Measurements from ENCODE around the gene SLC38A5. TPM values are rescaled to one million over a fixed set of nuclear protein-coding genes. Genes with fewer than 3 reads are reported as not detected.

SLC38A5 gene
- total and polyA plus RNA-seq, 2 of the 13 experiments (the other 11 are each of a cell fraction or from before 2014, with no cell fraction given): 46.1 to 73.4 TPM

DNA sequence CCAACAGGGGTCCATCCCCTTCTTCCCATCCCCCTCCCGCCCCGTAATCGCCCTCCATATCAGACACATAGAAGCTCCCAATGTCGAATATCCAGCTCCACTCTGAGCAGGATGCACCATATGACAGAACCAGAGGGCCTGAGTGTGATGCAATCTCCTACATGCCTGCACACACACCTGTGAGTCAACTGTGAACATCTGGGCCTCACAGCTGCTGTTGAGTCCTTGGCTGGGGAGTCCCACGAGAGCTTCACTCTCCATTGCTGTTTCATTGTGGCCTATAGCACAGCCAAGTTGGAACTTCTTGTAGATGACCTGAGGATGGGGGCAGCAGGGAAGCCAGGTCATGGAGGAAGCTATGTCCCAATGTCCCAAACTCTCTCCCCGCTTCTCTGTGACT, 8.2 kb downstream of the SLC38A5 start:
- ChIA-PET POLR2A (interaction anchor here (1.4 kb wide), 1 partner anchor 9 kb away, joined by 3 read pairs; the partner anchor contains the start of gene SLC38A5), CTCF (ENCODE audit: low intra/inter-chr PET ratio, low total read pairs) (no interaction called here)
- in situ Hi-C loops (cut with HindIII; ENCODE audit: extremely low pct_ligation_motif_present, low pct_unique_long_range_greater_than_20kb) (no loop called here), intact Hi-C loops (cut with micrococcal nuclease; ENCODE audit: unreplicated experiment) (no loop called here)
- no peak overlapping the region for H3K4me3 ChIP-seq (replicated peaks in 1 of 3; ENCODE audit: insufficient read depth in 1 of 3, low read depth in 2 of 3, low read length in 3 of 3)
- 80% methylated on average over 1 of the region's 6 CpGs for whole genome bisulfite sequencing (ENCODE audit: low lambda C conversion rate)
- no peak overlapping the region for H2AFZ ChIP-seq (ENCODE audit: low read length)
- no peak overlapping the region for H3K4me2 ChIP-seq (ENCODE audit: low read depth, low read length)
- no peak for FAIRE-seq
- no peak overlapping the region for H3K27ac ChIP-seq (ENCODE audit: extremely low read length, insufficient read depth, low read length)
- BruUV-seq (replicated peaks): no TSS peak
- peaks cover 1 to 13% of the 10 kb centered on the region in 2 experiments; a peak in 3 of 5 replicates for H3K36me3 ChIP-seq (replicated peaks in 1 of 2; ENCODE audit: control insufficient read depth in 1 of 2, insufficient read depth in 2 of 2, low read length in 2 of 2)
- peaks cover 2% of the 10 kb centered on the region; the same call in 1 of the 2 replicates for H4K20me1 ChIP-seq (ENCODE audit: insufficient read depth, low read length)
- no peak overlapping the region for H3K9ac ChIP-seq (ENCODE audit: insufficient read depth, low read depth, low read length)
- peaks cover 20% of the 10 kb centered on the region for H3K4me1 ChIP-seq (ENCODE audit: insufficient read depth, low read length)
- no peaks in the 10 kb centered on the region for H3K79me2 ChIP-seq (ENCODE audit: insufficient read depth, low read length)
- TF ChIP-seq RFX3 (CRISPR knock-in tag; IDR thresholded peaks at IDR 0.05) (no peak), ZNF772 (CRISPR knock-in tag; IDR thresholded peaks at IDR 0.05) (no peak), PITX1 (CRISPR knock-in tag; IDR thresholded peaks at IDR 0.05) (no peak), RBM22 (optimal IDR thresholded peaks at IDR 0.05; ENCODE audit: low read length) (no peak), KAT8 (CRISPR knock-in tag; IDR thresholded peaks at IDR 0.05) (no peak), FLYWCH1 (CRISPR knock-in tag; IDR thresholded peaks at IDR 0.05) (no peak), SAP130 (CRISPR knock-in tag; IDR thresholded peaks at IDR 0.05; ENCODE audit: low read depth) (no peak), ZNF207 (IDR thresholded peaks at IDR 0.05; ENCODE audit: borderline replicate concordance) (no peak), MED8 (CRISPR knock-in tag; IDR thresholded peaks at IDR 0.05; ENCODE audit: insufficient replicate concordance) (no peak), ZNF280D (CRISPR knock-in tag; IDR thresholded peaks at IDR 0.05) (no peak)
- no peak for ATAC-seq
- no peaks in the 10 kb centered on the region for H3K9me3 ChIP-seq (ENCODE audit: low read length)
- no peak for DNase-seq (ENCODE audit: low spot score)
- no peaks in the 10 kb centered on the region for H3K27me3 ChIP-seq (ENCODE audit: control insufficient read depth in 1 of 2, insufficient read depth in 2 of 2, low read length in 2 of 2)

Measured in HepG2 (cell line).